ENCODE results near the gene ELMO1.
A peak's percentile ranks its signal among the peaks of the same experiment; 100 is the strongest.

Gene ELMO1

DNA sequence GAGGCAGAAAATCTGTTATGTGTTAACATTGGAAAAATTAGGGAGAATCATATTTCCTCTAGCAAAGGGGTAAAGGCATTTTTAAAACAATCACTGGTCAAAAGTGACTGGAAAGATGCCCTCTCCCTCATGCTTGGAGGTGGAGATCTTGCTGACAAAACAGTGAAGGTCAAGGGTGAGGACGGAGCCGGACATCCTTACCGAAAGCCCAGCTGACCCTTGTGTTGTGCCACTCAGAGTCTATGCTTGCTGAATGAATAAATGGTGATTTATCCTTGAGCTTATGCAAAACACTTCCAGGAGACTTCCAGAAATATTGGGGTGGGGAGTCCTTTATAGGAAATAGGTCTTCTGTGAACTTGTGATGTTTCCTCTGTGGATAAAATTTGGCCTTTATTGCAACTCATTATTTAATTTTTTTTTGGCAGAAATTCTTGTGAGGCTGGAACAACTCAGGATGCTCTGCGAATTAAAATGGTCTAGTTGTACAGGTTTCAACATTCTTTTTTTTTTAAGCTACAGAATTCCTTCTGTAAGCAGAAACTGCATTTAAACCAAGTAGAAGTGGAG, 28.3 kb upstream of the ELMO1 start:
- DNase-seq (ENCODE audit: low read depth, low spot score) = no peak

GRCh38 chr7:37476428-37476827, 27.8 kb upstream of the ELMO1 start:
- no peak for DNase-seq (ENCODE audit: low read depth, low spot score)
- no peak overlapping the region for H3K4me3 ChIP-seq (ENCODE audit: low read length)

More for the DNA sequence above, 28.3 kb upstream of the ELMO1 start:
- H3K4me3 ChIP-seq (ENCODE audit: low read length) = no peak overlapping the region

GRCh38 chr7:37475646-37476045, 27.0 kb upstream of the ELMO1 start:
- no peak overlapping the region for H3K4me3 ChIP-seq (ENCODE audit: low read length)
- DNase-seq (ENCODE audit: low read depth, low spot score) = no peak

GRCh38 chr7:37471619-37472018, 23.0 kb upstream of the ELMO1 start:
- H3K4me3 ChIP-seq (ENCODE audit: low read length) = no peak overlapping the region

GRCh38 chr7:37467002-37467401, 18.3 kb upstream of the ELMO1 start:
- no peak for DNase-seq (ENCODE audit: low read depth, low spot score)

More at GRCh38 chr7:37471619-37472018, 23.0 kb upstream of the ELMO1 start:
- no peak for DNase-seq (ENCODE audit: low read depth, low spot score)

GRCh38 chr7:37462138-37462537, 13.5 kb upstream of the ELMO1 start:
- no peak overlapping the region for H3K4me3 ChIP-seq (ENCODE audit: low read length)
- DNase-seq (ENCODE audit: low read depth, low spot score) = no peak

More at GRCh38 chr7:37467002-37467401, 18.3 kb upstream of the ELMO1 start:
- no peak overlapping the region for H3K4me3 ChIP-seq (ENCODE audit: low read length)

DNA sequence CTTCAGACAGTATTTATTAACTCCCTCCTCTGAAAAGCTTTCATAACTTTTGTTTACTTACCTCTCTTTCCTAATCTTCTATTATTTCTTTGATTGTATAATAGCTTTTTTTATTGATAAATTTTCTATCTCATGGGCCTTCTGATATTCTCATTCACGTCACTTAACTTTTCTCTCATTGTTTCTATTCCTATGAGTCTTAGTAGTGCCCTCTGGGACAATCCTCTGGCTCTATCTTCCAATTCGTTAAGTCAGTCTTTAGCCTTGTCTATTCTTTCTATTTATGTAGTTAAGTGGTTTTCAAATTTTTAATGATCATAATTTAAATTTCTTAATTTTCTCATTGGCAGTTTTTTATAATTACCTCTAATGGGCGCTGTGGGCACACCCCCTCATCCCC, 6.4 kb upstream of the ELMO1 start:
- H3K4me3 ChIP-seq (ENCODE audit: low read length) = no peak overlapping the region
- no peak for DNase-seq (ENCODE audit: low read depth, low spot score)

GRCh38 chr7:37452346-37452745, 3.7 kb upstream of the ELMO1 start:
- H3K4me3 ChIP-seq (ENCODE audit: low read length) = no peak overlapping the region
- no peak for DNase-seq (ENCODE audit: low read depth, low spot score)

DNA sequence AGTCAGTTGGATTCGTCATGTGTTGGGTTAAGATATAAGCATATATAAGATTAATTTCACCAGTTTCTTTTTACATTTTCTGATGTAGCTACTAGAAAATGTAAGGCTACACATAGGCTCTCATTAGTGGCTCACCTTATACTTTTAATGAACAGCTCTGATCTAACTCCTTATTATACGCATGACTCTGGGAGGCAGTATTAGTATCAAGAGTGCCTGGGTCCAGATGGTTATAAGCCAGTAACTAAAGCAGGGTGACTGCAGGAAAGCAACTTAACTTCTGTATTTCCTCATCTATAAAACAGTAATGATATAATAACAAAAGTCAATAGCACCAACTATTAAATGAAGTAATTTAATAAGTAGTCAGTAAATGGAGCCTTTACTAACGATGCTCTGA, 1.4 kb upstream of the ELMO1 start:
- H3K4me3 ChIP-seq (ENCODE audit: low read length) = no peak overlapping the region
- no peak for DNase-seq (ENCODE audit: low read depth, low spot score)

DNA sequence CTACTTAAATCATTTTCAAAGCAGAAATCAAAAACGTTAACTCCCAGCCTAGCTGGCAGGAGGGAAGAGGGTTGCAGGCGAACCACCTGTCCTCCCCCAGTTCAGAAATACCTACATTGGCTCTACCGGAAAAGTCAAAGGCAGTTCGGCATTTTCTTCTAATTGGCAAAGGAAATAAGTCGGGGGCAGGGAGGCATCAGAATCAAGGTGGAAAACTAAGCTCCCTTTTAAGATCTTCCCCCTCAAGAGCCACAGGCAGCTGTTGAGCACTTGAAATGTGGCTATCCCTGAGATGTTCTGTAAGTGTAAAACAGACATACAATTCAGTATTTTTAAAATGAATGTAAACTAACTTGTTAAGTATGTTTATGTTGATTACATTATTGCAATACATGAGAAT, 957 bp upstream of the ELMO1 start:
- H3K4me3 ChIP-seq (ENCODE audit: low read length) = peak overlapping the region; percentile 74
- DNase-seq (ENCODE audit: low read depth, low spot score) = peak; percentile 45

GRCh38 chr7:37448011-37448635, 541 bp downstream of the ELMO1 start:
- H3K4me3 ChIP-seq (ENCODE audit: low read length) = peak overlapping the region; percentile 74
- DNase-seq (ENCODE audit: low read depth, low spot score) = no peak

- no peak overlapping the region for H3K4me3 ChIP-seq (ENCODE audit: low read length)
- no peak for DNase-seq (ENCODE audit: low read depth, low spot score)
These were observed 2.3 kb downstream of the ELMO1 start for GRCh38 chr7:37446371-37446770.

GRCh38 chr7:37445790-37446189, 2.9 kb downstream of the ELMO1 start:
- no peak overlapping the region for H3K4me3 ChIP-seq (ENCODE audit: low read length)
- DNase-seq (ENCODE audit: low read depth, low spot score) = no peak

- DNase-seq (ENCODE audit: low read depth, low spot score) = no peak
- no peak overlapping the region for H3K4me3 ChIP-seq (ENCODE audit: low read length)
These were observed 3.5 kb downstream of the ELMO1 start for GRCh38 chr7:37445064-37445723.

DNA sequence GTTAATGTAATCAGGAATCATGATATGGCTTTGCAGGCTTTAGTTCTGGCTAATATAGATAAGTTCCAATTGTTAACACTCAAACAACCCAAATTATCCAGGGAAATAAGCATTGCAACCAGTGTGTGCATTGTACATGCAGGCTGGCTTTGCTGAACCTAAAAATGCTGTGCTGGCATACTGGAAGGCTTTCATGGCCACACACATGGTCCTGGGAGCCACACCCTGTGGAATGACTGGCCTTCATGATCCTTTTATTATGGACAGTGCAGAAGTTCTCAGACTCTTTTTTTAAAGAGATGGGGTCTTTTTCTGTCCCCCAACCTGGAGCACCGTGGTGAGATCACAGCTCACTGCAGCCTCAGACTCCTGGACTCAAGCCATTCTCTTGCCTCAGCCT, 5.0 kb downstream of the ELMO1 start:
- no peak overlapping the region for H3K4me3 ChIP-seq (ENCODE audit: low read length)
- DNase-seq (ENCODE audit: low read depth, low spot score) = no peak

- DNase-seq (ENCODE audit: low read depth, low spot score) = no peak
- no peak overlapping the region for H3K4me3 ChIP-seq (ENCODE audit: low read length)
These were observed 6.4 kb downstream of the ELMO1 start for GRCh38 chr7:37442268-37442667.

DNA sequence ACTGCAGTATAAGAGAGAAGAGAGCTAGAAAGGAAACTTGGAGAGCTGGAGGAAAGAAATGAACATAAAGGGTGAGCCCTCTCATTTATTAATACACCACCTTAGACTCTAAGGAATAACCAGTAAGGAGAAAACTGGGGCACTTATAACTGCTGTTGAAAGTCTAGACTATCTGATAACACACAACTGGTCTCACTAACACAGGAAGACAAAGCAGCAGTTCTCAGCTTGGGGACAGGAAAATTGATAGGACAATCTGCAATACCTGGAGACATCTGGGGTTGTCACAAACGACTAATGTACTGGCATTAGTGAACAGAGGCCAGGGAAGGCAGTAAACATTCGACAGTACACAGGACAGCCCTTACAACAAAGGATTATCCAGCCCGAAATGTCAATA, 6.8 kb downstream of the ELMO1 start:
- DNase-seq (ENCODE audit: low read depth, low spot score) = no peak
- no peak overlapping the region for H3K4me3 ChIP-seq (ENCODE audit: low read length)

DNA sequence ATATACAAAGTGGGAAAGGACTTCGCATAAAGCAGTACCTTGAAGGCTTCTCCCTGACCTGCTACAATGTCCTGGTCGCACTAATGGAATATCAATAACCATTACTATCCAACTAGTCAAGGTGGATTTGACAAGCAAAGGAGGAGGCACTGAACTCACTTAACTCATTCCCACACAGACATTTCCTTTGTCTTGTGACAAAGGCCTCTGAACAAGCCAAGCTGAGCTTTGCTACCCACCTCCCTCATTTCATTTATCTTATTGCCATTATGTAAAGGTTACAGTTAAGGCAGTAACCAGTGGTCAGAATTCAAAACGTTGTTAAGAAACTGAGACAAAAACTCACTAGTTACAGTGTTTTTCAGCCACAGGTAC, 7.3 kb downstream of the ELMO1 start:
- no peak overlapping the region for H3K4me3 ChIP-seq (ENCODE audit: low read length)
- no peak for DNase-seq (ENCODE audit: low read depth, low spot score)

GRCh38 chr7:37440738-37441385, 7.8 kb downstream of the ELMO1 start:
- no peak overlapping the region for H3K4me3 ChIP-seq (ENCODE audit: low read length)
- peak; percentile 52 for DNase-seq (ENCODE audit: low read depth, low spot score)

DNA sequence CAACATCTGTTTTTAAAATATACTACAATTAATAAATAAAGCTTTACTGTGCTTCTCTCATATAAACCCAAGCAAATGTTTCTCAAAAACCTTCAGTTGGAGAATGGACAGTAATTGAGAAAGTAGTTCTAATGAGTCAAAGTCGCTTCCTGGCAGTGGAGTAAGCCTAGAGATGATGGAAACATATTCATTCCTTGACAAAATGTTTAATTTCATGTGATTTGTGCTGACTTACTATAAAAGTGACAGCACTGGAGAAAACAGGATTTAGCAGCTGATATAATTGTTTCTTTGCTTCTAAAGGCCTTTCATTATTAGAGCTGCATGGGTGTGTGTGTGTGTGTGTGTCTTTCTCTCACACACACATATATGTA, 9.0 kb downstream of the ELMO1 start:
- no peak for DNase-seq (ENCODE audit: low read depth, low spot score)
- no peak overlapping the region for H3K4me3 ChIP-seq (ENCODE audit: low read length)

Data from Jurkat, Clone E6-1 (cell line).